GM20000 (cell line): Measurements from ENCODE around the gene RAPH1.

Experiments used
- DNase-seq: peaks from one replicate; pipeline ENCODE4 v3.0.0; 2012; ENCODE audit warnings: low spot score
- CTCF ChIP-seq: IDR thresholded peaks from 2 replicates; pipeline ENCODE4 v1.5.1; 2012; ENCODE audit warnings: mild to moderate bottlenecking, control low read depth; ENCODE audit errors: extremely low read depth, missing control alignments

RAPH1 gene

DNA sequence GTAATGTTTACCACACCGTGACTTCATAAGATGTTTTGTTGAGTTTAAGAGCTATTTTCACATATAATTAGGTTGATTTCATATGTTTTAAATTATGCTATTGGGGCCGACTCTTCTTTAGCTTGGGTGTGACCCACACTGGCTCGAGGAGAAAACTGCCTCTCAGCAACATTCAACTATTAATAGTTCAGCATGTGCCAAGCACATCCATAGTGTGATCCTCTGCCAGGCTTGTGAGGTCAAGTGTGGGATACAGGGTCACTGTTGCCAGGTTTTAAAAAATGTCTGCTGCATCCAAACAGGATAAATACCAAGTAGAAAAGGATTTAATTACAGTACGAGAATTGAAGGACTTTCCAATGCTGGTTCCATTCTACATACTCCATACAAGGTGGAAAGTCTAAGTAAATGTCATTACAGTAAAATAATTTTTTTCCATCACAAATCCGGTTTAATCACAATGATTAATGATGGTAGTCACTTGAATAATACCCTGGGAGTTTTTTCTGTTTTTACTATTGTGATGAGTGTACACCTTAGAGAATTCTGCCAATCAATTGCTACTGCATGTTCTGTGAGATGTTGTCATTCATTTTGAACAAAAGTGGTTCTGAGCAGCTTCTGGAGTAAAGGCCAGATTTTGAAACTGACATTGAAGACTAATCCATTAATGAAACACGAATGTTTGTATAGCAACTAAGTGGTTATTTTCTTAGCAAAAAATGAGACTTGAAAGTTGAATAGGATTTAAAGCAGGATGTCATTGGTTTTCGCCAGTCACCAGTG is 122.4 kb downstream of the RAPH1 start:
- TF ChIP-seq CTCF = no peak
- DNase-seq = no peak

DNA sequence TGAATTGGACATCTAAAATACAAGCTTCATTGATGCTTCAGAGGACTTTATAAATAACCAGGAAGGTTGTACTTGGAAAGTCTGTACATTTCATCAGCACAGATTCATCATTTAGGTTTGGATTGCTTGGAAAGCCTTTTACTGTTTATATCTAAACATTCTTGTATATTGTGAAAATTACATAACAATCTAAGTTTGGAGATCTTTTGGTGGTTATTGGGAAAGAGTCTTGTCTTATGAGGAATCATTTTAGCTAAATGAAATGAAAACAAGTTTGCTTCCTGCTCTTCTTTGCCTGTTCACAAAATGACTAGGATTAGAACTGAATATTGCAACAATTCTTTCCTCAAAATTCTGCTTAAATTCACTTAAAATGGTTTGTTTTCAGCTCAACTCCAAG is 127.6 kb downstream of the RAPH1 start:
- no peak for DNase-seq
- TF ChIP-seq CTCF = no peak

GRCh38 chr2:203404996-203405395 is 130.1 kb downstream of the RAPH1 start:
- no peak for DNase-seq
- no peak for TF ChIP-seq CTCF

- no peak for TF ChIP-seq CTCF
- DNase-seq = no peak
Observed at GRCh38 chr2:203400805-203401585, 134.1 kb downstream of the RAPH1 start.

DNA sequence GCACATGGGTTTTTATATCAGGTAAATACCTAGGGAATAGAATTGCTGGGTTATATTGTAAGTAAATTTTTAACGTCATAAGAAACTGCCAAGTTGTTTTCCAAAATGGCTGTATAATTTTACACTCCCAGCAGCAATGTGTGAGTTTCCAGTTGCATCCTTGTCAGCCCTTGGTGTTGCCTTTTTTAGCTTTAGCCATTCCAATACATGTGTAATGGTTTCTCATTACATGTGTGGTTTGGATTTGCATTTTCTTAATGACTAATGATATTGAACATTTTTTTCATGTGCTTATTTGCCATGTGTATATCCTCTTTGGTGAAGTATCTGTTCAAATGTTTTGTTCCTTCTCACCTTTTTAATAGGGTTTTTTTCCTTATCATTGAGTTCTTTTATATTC is 136.1 kb downstream of the RAPH1 start:
- DNase-seq = no peak
- TF ChIP-seq CTCF = no peak

DNA sequence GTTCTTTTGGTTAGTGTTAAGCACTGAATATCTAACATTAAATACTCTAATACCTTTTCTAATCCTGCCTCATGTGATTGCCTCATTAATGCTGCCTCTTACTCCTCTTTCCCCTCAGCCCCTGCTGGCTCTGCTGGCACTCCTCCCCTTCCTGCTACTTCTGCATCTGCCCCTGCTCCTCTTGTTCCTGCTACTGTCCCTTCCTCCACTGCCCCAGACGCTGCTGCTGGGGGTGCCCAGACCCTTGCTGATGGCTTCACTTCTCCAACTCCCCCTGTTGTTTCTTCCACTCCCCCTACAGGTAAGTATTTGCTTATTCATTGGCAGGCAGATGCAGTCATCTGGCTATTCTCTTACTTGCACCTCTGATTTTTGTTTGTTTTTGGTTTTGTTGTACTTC is 138.4 kb downstream of the RAPH1 start:
- no peak for TF ChIP-seq CTCF
- no peak for DNase-seq

DNA sequence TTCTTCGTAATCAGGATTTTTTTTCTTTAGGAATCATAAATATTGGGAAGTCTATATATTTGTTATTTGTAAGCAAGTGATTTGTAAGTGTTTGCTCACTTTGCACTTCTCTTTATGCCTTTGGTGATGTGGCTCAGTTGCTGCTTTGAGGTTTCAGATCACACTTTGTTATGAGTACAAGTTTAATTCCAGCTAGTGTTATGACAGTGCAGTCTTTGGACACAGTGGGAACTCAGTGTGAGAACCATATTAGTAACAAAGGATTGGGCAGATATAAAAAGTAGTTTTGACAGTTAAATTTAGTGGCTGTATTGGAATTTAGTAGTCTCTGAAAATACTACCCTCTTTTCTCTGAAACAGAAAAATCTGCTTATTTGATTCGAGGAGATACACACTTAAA is 139.2 kb downstream of the RAPH1 start:
- no peak for DNase-seq
- TF ChIP-seq CTCF = no peak
